Gastroesophageal sphincter (tissue), 4 donors: ENCODE results near the gene SEMA3A. TPM values are rescaled to one million over a fixed set of nuclear protein-coding genes. Genes with fewer than 3 reads are reported as not detected.

Experiments used
- ATAC-seq: fragments of 150-250 bp; one replicate; pipeline ENCODE4 v1.9.1; 2016; ENCODE audit warnings: mild to moderate bottlenecking, moderate library complexity
- H3K27ac ChIP-seq, 4 donors: fragments of 200-600 bp; sonication (generic) in 3 of 4; 1 replicate in 3 of 4; 2 replicates in 1 of 4; pipeline ENCODE4 v1.5.1; 2016 to 2019
- H3K27me3 ChIP-seq: fragments of 200-600 bp; sonication (generic); one replicate; pipeline ENCODE4 v1.5.1; 2019
- H3K36me3 ChIP-seq, 2 donors: fragments of 200-600 bp; sonication (generic); one replicate each; pipeline ENCODE4 v1.5.1; 2019; ENCODE audit warnings: control low read depth in 1 of 2
- H3K4me1 ChIP-seq, 3 donors: fragments of 200-600 bp; sonication (generic); 1 replicate in 2 of 3; 2 replicates in 1 of 3; pipeline ENCODE4 v1.5.1; 2016 to 2019; ENCODE audit warnings: control low read depth in 2 of 3
- H3K4me3 ChIP-seq, 2 donors: fragments of 200-600 bp; sonication (generic); one replicate each; pipeline ENCODE4 v1.5.1; 2019; ENCODE audit warnings: mild to moderate bottlenecking in 1 of 2, moderate library complexity in 1 of 2
- H3K9me3 ChIP-seq, 3 donors: fragments of 200-600 bp; sonication (generic); one replicate each; pipeline ENCODE4 v1.5.1; 2017 to 2019; ENCODE audit warnings: control low read depth in 2 of 3
- CTCF ChIP-seq, 4 experiments: fragments of 200-600 bp in 2 of 4; fragments of 450-650 bp in 2 of 4; sonication (generic) in 1 of 4; IDR thresholded peaks; one replicate each; pipeline ENCODE4 v1.5.1; 2017 to 2019; ENCODE audit warnings: antibody characterized with exemption in 4 of 4, mild to moderate bottlenecking in 2 of 4, moderate library complexity in 2 of 4
- EP300 ChIP-seq: sonication (generic); formaldehyde crosslinking; IDR thresholded peaks from one replicate; pipeline ENCODE4 v1.6.1; 2017; ENCODE audit warnings: antibody characterized with exemption, mild to moderate bottlenecking
- POLR2A ChIP-seq, 2 donors: fragments of 450-650 bp; IDR thresholded peaks; one replicate each; pipeline ENCODE4 v1.6.1; 2017; ENCODE audit warnings: antibody characterized with exemption in 2 of 2, mild to moderate bottlenecking in 2 of 2, moderate library complexity in 1 of 2
- POLR2AphosphoS5 ChIP-seq: sonication (generic); formaldehyde crosslinking; IDR thresholded peaks from one replicate; pipeline ENCODE4 v1.6.1; 2017; ENCODE audit warnings: antibody characterized with exemption
- WGBS, 2 donors: methylation state at CpG; one replicate each; pipeline ENCODE4 v1.1.5; 2018; ENCODE audit warnings: low coverage in 1 of 2; 5-methylcytosine and 5-hydroxymethylcytosine counted together
- total RNA-seq, 4 donors: library from RNA; depleted of rRNA; stranded (reverse); fragments of >200 nt; gene quantifications; one replicate each; pipeline ENCODE4 v1.1.0, GENCODE V29; 2016

Gene SEMA3A
- total RNA-seq, 4 donors from 2014 or later = 24.6 to 61.6 (median 33.0) TPM

GRCh38 chr7:84187813-84188510 is 6.6 kb downstream of the SEMA3A start:
- Histone ChIP-seq H3K27ac (peak overlapping the region in 3 of 4 donors; percentile 6 to 29 (median 24)), H3K4me1 (peaks cover 0 to 61% (median 0%) of the 10 kb centered on the region in 3 donors), H3K4me3 (no peak overlapping the region), H3K9me3 (no peaks in the 10 kb centered on the region), H3K36me3 (no peaks in the 10 kb centered on the region), H3K27me3 (no peaks in the 10 kb centered on the region)
- 61 to 85% methylated on average over 2 of the region's 2 CpGs for WGBS, 2 donors
- ATAC-seq = no peak
- TF ChIP-seq CTCF (IDR thresholded peaks at IDR 0.05) = no peak

- Histone ChIP-seq H3K9me3 (no peaks in the 10 kb centered on the region), H3K36me3 (no peaks in the 10 kb centered on the region), H3K27me3 (no peaks in the 10 kb centered on the region), H3K4me1 (peaks cover 0 to 68% (median 0%) of the 10 kb centered on the region in 3 donors), H3K4me3 (no peak overlapping the region), H3K27ac (peak overlapping the region; percentile 29 to 59 (median 40))
- no peak for TF ChIP-seq POLR2AphosphoS5
- no peak for TF ChIP-seq EP300
- TF ChIP-seq POLR2A (IDR thresholded peaks at IDR 0.05) = no peak
- TF ChIP-seq CTCF (IDR thresholded peaks at IDR 0.05) = no peak
- ATAC-seq = no peak
These were observed 7.3 kb downstream of the SEMA3A start for GRCh38 chr7:84187087-84187805.

DNA sequence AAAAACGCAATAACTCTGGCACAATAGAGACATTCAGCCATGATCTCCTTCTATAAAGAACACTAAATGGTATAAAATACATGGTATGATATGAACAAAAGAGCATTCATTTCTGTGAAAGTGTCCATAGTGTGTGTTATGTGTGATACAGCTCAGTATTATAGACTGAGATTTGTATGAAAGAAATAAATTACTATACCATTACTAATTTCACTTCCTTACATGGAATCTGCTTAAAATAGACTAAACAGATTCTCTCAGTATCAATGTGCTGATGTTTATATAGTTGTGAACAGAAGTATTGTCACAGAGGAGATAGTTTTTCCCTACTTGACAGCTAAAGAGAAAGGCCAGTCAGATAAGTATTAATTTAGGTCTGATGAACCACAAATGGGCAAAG is 10.8 kb downstream of the SEMA3A start:
- H3K4me1 ChIP-seq = peaks cover 0 to 77% (median 0%) of the 10 kb centered on the region in 3 donors
- ATAC-seq = no peak

GRCh38 chr7:84182301-84182700 is 12.3 kb downstream of the SEMA3A start:
- no peak for ATAC-seq
- Histone ChIP-seq H3K27ac (no peak overlapping the region), H3K9me3 (no peaks in the 10 kb centered on the region), H3K4me3 (no peak overlapping the region), H3K36me3 (no peaks in the 10 kb centered on the region), H3K27me3 (no peaks in the 10 kb centered on the region), H3K4me1 (peaks cover 0 to 71% (median 0%) of the 10 kb centered on the region in 3 donors)
- no peak for TF ChIP-seq EP300
- TF ChIP-seq CTCF (IDR thresholded peaks at IDR 0.05) = no peak
- no peak for TF ChIP-seq POLR2AphosphoS5
- no peak for TF ChIP-seq POLR2A (IDR thresholded peaks at IDR 0.05)
- WGBS, 2 donors = 71 to 76% methylated on average over 1 of the region's 1 CpG

More for the DNA sequence above, 10.8 kb downstream of the SEMA3A start:
- Histone ChIP-seq H3K27me3 (no peaks in the 10 kb centered on the region), H3K4me3 (no peak overlapping the region), H3K27ac (peak overlapping the region in 1 of 4 donors; percentile 13), H3K36me3 (no peaks in the 10 kb centered on the region), H3K9me3 (no peaks in the 10 kb centered on the region)
- TF ChIP-seq EP300 = no peak
- TF ChIP-seq CTCF (IDR thresholded peaks at IDR 0.05) = no peak
- no peak for TF ChIP-seq POLR2AphosphoS5
- 76 to 93% methylated on average over 1 of the region's 1 CpG for WGBS, 2 donors

GRCh38 chr7:84181628-84182027 is 13.0 kb downstream of the SEMA3A start:
- Histone ChIP-seq H3K27me3 (no peaks in the 10 kb centered on the region), H3K36me3 (no peaks in the 10 kb centered on the region), H3K9me3 (no peaks in the 10 kb centered on the region), H3K27ac (no peak overlapping the region), H3K4me3 (no peak overlapping the region), H3K4me1 (peaks cover 0 to 71% (median 0%) of the 10 kb centered on the region in 3 donors)
- ATAC-seq = no peak
- WGBS, 2 donors = 28 to 38% methylated on average over 2 of the region's 2 CpGs
- no peak for TF ChIP-seq POLR2AphosphoS5
- no peak for TF ChIP-seq EP300
- TF ChIP-seq CTCF (IDR thresholded peaks at IDR 0.05) = no peak
- no peak for TF ChIP-seq POLR2A (IDR thresholded peaks at IDR 0.05)
